Uterus (tissue), 4 donors: ENCODE results near the gene MBTD1. TPM values are rescaled to one million over a fixed set of nuclear protein-coding genes. Genes with fewer than 3 reads are reported as not detected.
"Not testable (repeated sequence)": the region's sequence is repeated elsewhere in the genome, so short reads cannot be mapped to it uniquely, and the experiment has no call there.

Source experiments
- DNase-seq, 2 donors: peaks; one replicate each; pipeline ENCODE4 v3.0.0-alpha.2; 2019 to 2020
- H3K27ac ChIP-seq, 2 donors: fragments of 200-600 bp; sonication (generic); 1 replicate in 1 of 2; 2 replicates in 1 of 2; pipeline ENCODE4 v1.5.1; 2016 to 2018
- H3K27me3 ChIP-seq, 2 donors: fragments of 200-600 bp; sonication (generic); one replicate each; pipeline ENCODE4 v1.5.1; 2018 to 2019; ENCODE audit warnings: control low read depth in 1 of 2
- H3K36me3 ChIP-seq, 2 donors: fragments of 200-600 bp; sonication (generic); one replicate each; pipeline ENCODE4 v1.5.1; 2019; ENCODE audit warnings: control low read depth in 1 of 2
- H3K4me1 ChIP-seq, 2 donors: fragments of 200-600 bp; sonication (generic); one replicate each; pipeline ENCODE4 v1.5.1; 2018 to 2019; ENCODE audit warnings: control low read depth in 1 of 2
- H3K4me3 ChIP-seq, 2 donors: fragments of 200-600 bp; sonication (generic); 1 replicate in 1 of 2; 2 replicates in 1 of 2; pipeline ENCODE4 v1.5.1; 2018 to 2019; ENCODE audit warnings: mild to moderate bottlenecking in 1 of 2
- H3K9me3 ChIP-seq, 2 donors: fragments of 200-600 bp; sonication (generic); one replicate each; pipeline ENCODE4 v1.5.1; 2019; ENCODE audit warnings: control low read depth in 1 of 2
- POLR2A ChIP-seq, 2 donors: fragments of 450-650 bp; IDR thresholded peaks; one replicate each; pipeline ENCODE4 v1.6.1; 2016; ENCODE audit warnings: antibody characterized with exemption in 2 of 2, mild to moderate bottlenecking in 1 of 2, moderate library complexity in 1 of 2
- intact Hi-C: fragments of 100-400 bp; cut with DNase I; formaldehyde crosslinking; loops from one replicate; pipeline ENCODE4 v1.15.1; 2023; ENCODE audit warnings: low total_unique reads
- total RNA-seq, 4 donors: library from RNA; depleted of rRNA in 3 of 4; stranded (reverse); fragments of >200 nt in 3 of 4; gene quantifications; one replicate each; pipeline versions ENCODE4 v1.1.0 to v1.2.4, GENCODE V29; 2014 to 2023
- TF ChIP-seq, protein P1 (sequence below), 4 experiments: fragments of 200-600 bp in 2 of 4; fragments of 450-650 bp in 2 of 4; sonication (generic) in 2 of 4; IDR thresholded peaks; one replicate each; pipeline ENCODE4 v1.5.1; 2016 to 2019; ENCODE audit warnings: antibody characterized with exemption in 4 of 4, mild to moderate bottlenecking in 2 of 4, moderate library complexity in 1 of 4
- donor health status: DM: yes; HTN: yes; CAD: no.

The MBTD1 gene
- 10 to 100 TPM; 13.6 to 60.9 (median 30.5) TPM for total RNA-seq

DNA sequence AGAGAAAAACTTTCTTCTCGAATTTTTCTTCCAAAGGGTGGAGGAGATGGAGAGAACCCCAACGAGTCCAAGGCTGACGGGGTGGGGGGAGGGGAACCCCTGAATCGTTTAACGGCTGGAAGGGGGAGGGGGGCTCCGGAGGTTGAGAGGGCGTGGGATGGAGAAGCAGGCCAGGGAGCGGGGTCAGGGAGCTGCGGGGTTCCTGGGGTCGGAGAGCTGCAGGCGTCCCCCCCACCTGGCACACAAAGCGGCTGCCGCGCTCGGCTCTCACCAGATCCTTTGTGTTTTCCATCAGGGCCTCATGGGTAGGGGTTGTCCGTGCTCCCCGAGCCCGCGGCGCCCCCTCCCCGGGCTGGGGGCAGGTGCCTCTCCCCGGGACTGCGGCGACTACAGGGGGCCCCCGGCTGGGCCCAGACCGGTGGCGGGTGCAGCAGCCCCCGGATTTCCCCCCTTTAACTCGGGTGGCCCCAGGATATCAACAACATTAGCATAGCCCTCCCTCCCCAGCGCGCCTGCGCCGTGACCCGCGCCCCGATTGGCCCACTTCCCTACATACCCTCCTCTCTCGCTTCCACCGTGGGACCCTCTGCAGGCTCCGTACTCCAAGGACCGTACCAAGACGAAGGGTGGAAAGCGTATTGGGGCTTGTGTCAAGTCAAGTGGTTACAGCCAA, at the start of gene MBTD1:
TSS of gene MBTD1 (minus strand) at position 486 of the 673 bp plus-strand sequence. CDS start 34,888 bp downstream, outside the sequence.
- peak within 1 kb of the TSS; percentile 97 to 99 for H3K27ac ChIP-seq
- intact Hi-C loops = no loop called here
- H3K9me3 ChIP-seq = no peaks in the 10 kb centered on the region
- peak; percentile 11 to 24 for TF ChIP-seq POLR2A (IDR thresholded peaks at IDR 0.05)
- TF ChIP-seq, protein P1, sequence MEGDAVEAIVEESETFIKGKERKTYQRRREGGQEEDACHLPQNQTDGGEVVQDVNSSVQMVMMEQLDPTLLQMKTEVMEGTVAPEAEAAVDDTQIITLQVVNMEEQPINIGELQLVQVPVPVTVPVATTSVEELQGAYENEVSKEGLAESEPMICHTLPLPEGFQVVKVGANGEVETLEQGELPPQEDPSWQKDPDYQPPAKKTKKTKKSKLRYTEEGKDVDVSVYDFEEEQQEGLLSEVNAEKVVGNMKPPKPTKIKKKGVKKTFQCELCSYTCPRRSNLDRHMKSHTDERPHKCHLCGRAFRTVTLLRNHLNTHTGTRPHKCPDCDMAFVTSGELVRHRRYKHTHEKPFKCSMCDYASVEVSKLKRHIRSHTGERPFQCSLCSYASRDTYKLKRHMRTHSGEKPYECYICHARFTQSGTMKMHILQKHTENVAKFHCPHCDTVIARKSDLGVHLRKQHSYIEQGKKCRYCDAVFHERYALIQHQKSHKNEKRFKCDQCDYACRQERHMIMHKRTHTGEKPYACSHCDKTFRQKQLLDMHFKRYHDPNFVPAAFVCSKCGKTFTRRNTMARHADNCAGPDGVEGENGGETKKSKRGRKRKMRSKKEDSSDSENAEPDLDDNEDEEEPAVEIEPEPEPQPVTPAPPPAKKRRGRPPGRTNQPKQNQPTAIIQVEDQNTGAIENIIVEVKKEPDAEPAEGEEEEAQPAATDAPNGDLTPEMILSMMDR (IDR thresholded peaks at IDR 0.05) = peak in 1 of 4 experiments; percentile 23
- DNase-seq = peak; percentile 94 to 96
- H3K4me1 ChIP-seq = peaks cover 0 to 5% of the 10 kb centered on the region in 2 donors
- no peaks in the 10 kb centered on the region for H3K27me3 ChIP-seq
- peak within 1 kb of the TSS; percentile 87 to 100 for H3K4me3 ChIP-seq
- no peaks in the 10 kb centered on the region for H3K36me3 ChIP-seq

DNA sequence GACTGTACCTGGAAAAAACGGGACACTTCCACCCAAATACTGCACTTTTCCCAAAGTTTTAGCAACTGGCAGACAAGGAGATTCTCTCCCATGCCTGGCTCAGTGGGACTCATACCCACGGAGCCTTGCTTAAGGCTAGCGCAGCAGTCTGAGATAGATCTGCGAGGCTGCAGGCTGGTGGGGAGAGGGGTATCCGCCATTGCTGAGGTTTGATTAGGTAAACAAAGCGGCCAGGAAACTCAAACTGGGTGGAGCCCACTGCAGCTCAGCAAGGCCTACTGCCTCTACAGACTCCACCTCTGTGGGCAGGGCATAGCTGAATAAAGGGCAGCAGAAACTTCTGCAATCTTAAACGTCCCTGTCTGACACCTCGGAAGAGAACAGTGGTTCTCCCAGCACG, 45.3 kb upstream of the MBTD1 start:
- no peak for TF ChIP-seq POLR2A (IDR thresholded peaks at IDR 0.05)
- TF ChIP-seq, protein P1 (IDR thresholded peaks at IDR 0.05) = no peak
- no peaks in the 10 kb centered on the region for H3K36me3 ChIP-seq
- no peak for DNase-seq
- intact Hi-C loops = no loop called here
- no peaks in the 10 kb centered on the region for H3K27me3 ChIP-seq
- H3K4me3 ChIP-seq = no peak overlapping the region
- no peaks in the 10 kb centered on the region for H3K4me1 ChIP-seq
- no peaks in the 10 kb centered on the region for H3K9me3 ChIP-seq
- H3K27ac ChIP-seq = no peak overlapping the region

DNA sequence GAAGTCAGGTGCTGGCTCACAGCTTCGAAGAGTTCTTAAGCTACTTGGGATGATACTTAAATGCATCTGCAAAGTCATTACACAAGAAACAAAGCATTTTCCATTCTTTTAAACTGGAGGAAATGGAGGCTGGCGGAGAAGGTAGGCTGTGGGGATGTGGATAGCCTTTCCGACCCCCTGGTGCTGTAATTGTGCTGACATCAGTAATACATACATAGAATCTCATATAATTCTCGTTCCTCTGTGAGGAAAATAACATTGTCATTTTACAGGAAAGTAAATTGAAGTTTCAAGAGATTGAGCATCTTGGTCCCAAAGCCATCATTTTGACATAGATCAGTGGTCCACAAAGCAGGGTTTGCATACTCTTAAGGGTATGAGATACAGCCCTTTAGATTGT, 40.0 kb upstream of the MBTD1 start:
- intact Hi-C loops = no loop called here
- no peak overlapping the region for H3K4me3 ChIP-seq
- TF ChIP-seq POLR2A (IDR thresholded peaks at IDR 0.05) = no peak
- TF ChIP-seq, protein P1 (IDR thresholded peaks at IDR 0.05) = no peak
- no peaks in the 10 kb centered on the region for H3K36me3 ChIP-seq
- H3K4me1 ChIP-seq = no peaks in the 10 kb centered on the region
- H3K9me3 ChIP-seq = no peaks in the 10 kb centered on the region
- no peak overlapping the region for H3K27ac ChIP-seq
- no peak for DNase-seq
- no peaks in the 10 kb centered on the region for H3K27me3 ChIP-seq

- no peak overlapping the region for H3K27ac ChIP-seq
- no peak overlapping the region for H3K4me3 ChIP-seq
- H3K27me3 ChIP-seq = no peaks in the 10 kb centered on the region
- no peaks in the 10 kb centered on the region for H3K4me1 ChIP-seq
- no peak for DNase-seq
- no peak for TF ChIP-seq POLR2A (IDR thresholded peaks at IDR 0.05)
- TF ChIP-seq, protein P1 (IDR thresholded peaks at IDR 0.05) = peak; percentile 21 to 49 (median 44)
- no peaks in the 10 kb centered on the region for H3K9me3 ChIP-seq
- intact Hi-C loops = no loop called here
- no peaks in the 10 kb centered on the region for H3K36me3 ChIP-seq
These were observed 38.9 kb upstream of the MBTD1 start for GRCh38 chr17:51298508-51299371.

- intact Hi-C loops, H3K4me3 ChIP-seq, H3K4me1 ChIP-seq, H3K27me3 ChIP-seq, H3K9me3 ChIP-seq, DNase-seq, H3K36me3 ChIP-seq, H3K27ac ChIP-seq: not testable (repeated sequence)
These were observed 34.5 kb upstream of the MBTD1 start for GRCh38 chr17:51294338-51294737.
